ENCODE data around the gene OR7A10.

Gene OR7A10

DNA sequence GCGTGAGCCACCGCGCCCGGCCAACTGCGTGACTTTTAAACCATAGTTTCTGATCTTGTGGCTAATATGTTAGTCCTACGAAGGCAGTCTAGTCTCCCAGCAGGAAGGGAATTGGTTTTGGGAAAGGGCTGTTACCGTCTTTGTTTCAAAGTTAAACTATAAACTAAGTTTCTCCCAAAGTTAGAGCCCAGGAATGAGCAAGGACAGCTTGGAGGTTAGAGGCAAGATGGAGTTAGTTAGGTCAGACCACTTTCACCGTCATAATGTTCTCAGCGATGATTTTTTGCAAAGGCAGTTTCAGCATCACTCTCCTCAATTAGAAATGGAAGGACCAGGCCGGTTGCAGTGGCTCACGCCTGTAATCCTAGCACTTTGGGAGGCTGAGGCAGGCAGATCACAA is 52.7 kb downstream of the OR7A10 start:
- TF ChIP-seq POLR2AphosphoS5 (IDR thresholded peaks at IDR 0.05; ENCODE audit: low read depth, low read length) = no peak
- TF ChIP-seq, protein P1, sequence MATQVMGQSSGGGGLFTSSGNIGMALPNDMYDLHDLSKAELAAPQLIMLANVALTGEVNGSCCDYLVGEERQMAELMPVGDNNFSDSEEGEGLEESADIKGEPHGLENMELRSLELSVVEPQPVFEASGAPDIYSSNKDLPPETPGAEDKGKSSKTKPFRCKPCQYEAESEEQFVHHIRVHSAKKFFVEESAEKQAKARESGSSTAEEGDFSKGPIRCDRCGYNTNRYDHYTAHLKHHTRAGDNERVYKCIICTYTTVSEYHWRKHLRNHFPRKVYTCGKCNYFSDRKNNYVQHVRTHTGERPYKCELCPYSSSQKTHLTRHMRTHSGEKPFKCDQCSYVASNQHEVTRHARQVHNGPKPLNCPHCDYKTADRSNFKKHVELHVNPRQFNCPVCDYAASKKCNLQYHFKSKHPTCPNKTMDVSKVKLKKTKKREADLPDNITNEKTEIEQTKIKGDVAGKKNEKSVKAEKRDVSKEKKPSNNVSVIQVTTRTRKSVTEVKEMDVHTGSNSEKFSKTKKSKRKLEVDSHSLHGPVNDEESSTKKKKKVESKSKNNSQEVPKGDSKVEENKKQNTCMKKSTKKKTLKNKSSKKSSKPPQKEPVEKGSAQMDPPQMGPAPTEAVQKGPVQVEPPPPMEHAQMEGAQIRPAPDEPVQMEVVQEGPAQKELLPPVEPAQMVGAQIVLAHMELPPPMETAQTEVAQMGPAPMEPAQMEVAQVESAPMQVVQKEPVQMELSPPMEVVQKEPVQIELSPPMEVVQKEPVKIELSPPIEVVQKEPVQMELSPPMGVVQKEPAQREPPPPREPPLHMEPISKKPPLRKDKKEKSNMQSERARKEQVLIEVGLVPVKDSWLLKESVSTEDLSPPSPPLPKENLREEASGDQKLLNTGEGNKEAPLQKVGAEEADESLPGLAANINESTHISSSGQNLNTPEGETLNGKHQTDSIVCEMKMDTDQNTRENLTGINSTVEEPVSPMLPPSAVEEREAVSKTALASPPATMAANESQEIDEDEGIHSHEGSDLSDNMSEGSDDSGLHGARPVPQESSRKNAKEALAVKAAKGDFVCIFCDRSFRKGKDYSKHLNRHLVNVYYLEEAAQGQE (IDR thresholded peaks at IDR 0.05; ENCODE audit: insufficient read depth in 1 of 2, low read depth in 2 of 2, low read length in 2 of 2) = no peak
- no peak for TF ChIP-seq SIN3A (IDR thresholded peaks at IDR 0.05; ENCODE audit: borderline replicate concordance, insufficient read depth, low read length)
- no peak for TF ChIP-seq TAF1 (IDR thresholded peaks at IDR 0.05; ENCODE audit: borderline replicate concordance, insufficient read depth, low read length)
- no peak for TF ChIP-seq FOXP2 (optimal IDR thresholded peaks at IDR 0.05; ENCODE audit: borderline replicate concordance, extremely low read depth, extremely low read length, insufficient read depth)

DNA sequence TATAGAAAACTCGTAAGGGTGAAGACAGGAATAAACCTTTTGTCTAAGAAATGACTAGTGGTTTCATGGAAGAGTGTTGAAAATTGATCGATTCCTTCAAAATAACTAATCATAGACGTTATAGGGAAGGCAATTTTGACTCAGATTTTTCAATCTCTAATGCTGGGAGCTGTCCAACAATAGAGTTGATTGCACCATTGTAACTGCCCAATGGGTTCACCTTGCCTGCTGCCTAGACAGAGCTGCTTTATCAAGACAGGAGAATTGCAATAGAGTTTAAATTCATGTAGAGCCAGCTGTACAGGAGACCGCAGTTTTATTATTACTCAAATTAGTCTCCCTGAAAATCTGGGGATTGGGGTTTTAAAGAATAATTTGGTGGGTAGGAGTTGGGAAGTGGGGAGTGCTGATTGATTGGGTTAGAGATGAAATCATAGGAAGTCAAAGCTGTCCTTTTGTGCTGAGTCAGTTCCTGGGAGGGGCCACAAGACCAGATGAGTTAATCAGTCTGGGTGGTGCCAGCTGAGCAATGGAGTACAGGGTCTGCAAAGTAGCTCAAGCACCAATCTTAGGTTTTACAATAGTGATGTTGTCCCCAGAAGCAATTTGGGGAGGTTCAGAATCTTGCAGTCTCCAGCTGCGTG is 53.5 kb downstream of the OR7A10 start:
- TF ChIP-seq SIN3A (IDR thresholded peaks at IDR 0.05; ENCODE audit: borderline replicate concordance, insufficient read depth, low read length) = no peak
- TF ChIP-seq, protein P1 (IDR thresholded peaks at IDR 0.05; ENCODE audit: insufficient read depth in 1 of 2, low read depth in 2 of 2, low read length in 2 of 2) = peak in 1 of 2 experiments; percentile 82; a peak in 2 of 4 replicates
- TF ChIP-seq POLR2AphosphoS5 (IDR thresholded peaks at IDR 0.05; ENCODE audit: low read depth, low read length) = no peak
